CD4-positive, alpha-beta T cell treated with Interleukin-10 for 1 hour (primary cell): ENCODE measurements around the gene IL20RA.
A peak's percentile ranks its signal among the peaks of the same experiment; 100 is the strongest.

Source experiments
- DNase-seq: peaks from one replicate; pipeline ENCODE4 v3.0.0-alpha.2; 2020

Gene IL20RA

GRCh38 chr6:137045222-137045789 lies 541 bp upstream of the IL20RA start:
- no peak for DNase-seq

GRCh38 chr6:137043710-137044365 lies 927 bp downstream of the IL20RA start:
- peak; percentile 8 for DNase-seq

- DNase-seq: no peak
These were observed 4.4 kb downstream of the IL20RA start for GRCh38 chr6:137040393-137040792.

- DNase-seq: no peak
These were observed 5.8 kb downstream of the IL20RA start for GRCh38 chr6:137039010-137039409.

GRCh38 chr6:137036566-137037300 lies 8.0 kb downstream of the IL20RA start:
- DNase-seq: no peak

GRCh38 chr6:137033828-137034227 lies 10.9 kb downstream of the IL20RA start:
- DNase-seq: peak; percentile 76

GRCh38 chr6:137031122-137031521 lies 13.6 kb downstream of the IL20RA start:
- DNase-seq: no peak

- DNase-seq: no peak
These were observed 15.9 kb downstream of the IL20RA start for GRCh38 chr6:137028912-137029311.

- DNase-seq: no peak
These were observed 18.7 kb downstream of the IL20RA start for GRCh38 chr6:137025786-137026730.

GRCh38 chr6:137024237-137024990 lies 20.4 kb downstream of the IL20RA start:
- no peak for DNase-seq

GRCh38 chr6:137020776-137021175 lies 24.0 kb downstream of the IL20RA start:
- DNase-seq: no peak

- no peak for DNase-seq
These were observed 25.1 kb downstream of the IL20RA start for GRCh38 chr6:137019476-137020272.

GRCh38 chr6:137017081-137017480 lies 27.7 kb downstream of the IL20RA start:
- DNase-seq: no peak

GRCh38 chr6:137016356-137016755 lies 28.4 kb downstream of the IL20RA start:
- DNase-seq: no peak

- no peak for DNase-seq
These were observed 28.8 kb downstream of the IL20RA start for GRCh38 chr6:137015943-137016342.

- DNase-seq: no peak
These were observed 30.8 kb downstream of the IL20RA start for GRCh38 chr6:137013738-137014602.

GRCh38 chr6:137013031-137013430 lies 31.7 kb downstream of the IL20RA start:
- no peak for DNase-seq

GRCh38 chr6:137011406-137011805 lies 33.4 kb downstream of the IL20RA start:
- DNase-seq: no peak

- no peak for DNase-seq
These were observed 34.5 kb downstream of the IL20RA start for GRCh38 chr6:137010128-137010718.

- DNase-seq: no peak
These were observed 36.6 kb downstream of the IL20RA start for GRCh38 chr6:137008204-137008603.
